Cardiac septum (tissue), 1 donor: ENCODE results near the gene SGMS1. TPM values are rescaled to one million over a fixed set of nuclear protein-coding genes. Genes with fewer than 3 reads are reported as not detected.
"Not testable (repeated sequence)": the region's sequence is repeated elsewhere in the genome, so short reads cannot be mapped to it uniquely, and the experiment has no call there.

Experiments
- DNase-seq: peaks from one replicate; pipeline ENCODE4 v3.0.0-alpha.2; 2020; ENCODE audit warnings: low spot score
- intact Hi-C: fragments of 100-400 bp; cut with DNase I; formaldehyde crosslinking; loops from one replicate; pipeline ENCODE4 v1.14.0; 2022
- total RNA-seq: library from RNA; stranded (reverse); fragmentation: NEBNext Ultra II Directional; extraction: Animal tissue kit (Norgen Biotek cat#: 25700); gene quantifications from one replicate; pipeline ENCODE4 v1.2.1, GENCODE V29; 2021
- donor health status: DM: no; HTN: no; CAD: no.

SGMS1 gene
- total RNA-seq, 1 donor from 2014 or later = 24.3 TPM

DNA sequence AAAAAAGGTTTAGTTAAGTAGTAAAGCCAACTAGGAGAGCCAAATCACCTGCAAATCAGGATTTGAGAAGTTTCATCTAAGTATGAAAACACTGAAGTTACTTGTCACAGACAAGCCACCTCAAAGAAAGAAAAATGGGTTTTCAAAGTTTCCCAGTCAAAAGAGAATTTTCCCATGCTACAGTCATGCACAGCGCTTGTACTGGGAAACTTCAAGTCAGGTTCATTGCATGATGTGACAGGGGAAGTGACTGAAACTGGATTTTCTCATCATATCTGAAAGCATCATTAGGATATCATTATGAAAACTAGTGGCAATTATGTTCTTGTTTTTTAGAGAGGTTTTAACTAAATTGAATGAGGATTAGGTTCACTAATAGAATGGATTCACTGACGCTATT lies 167.0 kb downstream of the SGMS1 start:
- intact Hi-C loops = no loop called here
- DNase-seq = no peak

DNA sequence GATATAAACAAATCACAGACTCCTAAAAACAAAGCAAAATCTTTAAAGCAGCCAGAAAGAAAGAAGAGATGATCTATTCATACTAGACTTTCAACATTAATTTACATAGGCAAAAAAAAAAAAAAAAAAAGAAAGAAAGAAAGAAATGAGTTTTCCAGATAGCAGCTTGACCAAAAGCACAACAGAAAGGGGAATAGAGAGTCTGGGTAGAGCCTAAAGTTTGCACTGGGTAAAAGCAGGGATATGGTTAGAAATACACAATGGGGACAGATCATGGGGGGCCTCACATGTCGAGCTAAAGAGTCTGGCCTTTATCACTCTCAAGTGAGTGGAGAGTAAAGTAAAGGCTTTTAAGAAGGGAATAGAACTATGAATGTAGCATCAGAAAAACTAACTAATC lies 169.8 kb downstream of the SGMS1 start:
- intact Hi-C loops = no loop called here

DNA sequence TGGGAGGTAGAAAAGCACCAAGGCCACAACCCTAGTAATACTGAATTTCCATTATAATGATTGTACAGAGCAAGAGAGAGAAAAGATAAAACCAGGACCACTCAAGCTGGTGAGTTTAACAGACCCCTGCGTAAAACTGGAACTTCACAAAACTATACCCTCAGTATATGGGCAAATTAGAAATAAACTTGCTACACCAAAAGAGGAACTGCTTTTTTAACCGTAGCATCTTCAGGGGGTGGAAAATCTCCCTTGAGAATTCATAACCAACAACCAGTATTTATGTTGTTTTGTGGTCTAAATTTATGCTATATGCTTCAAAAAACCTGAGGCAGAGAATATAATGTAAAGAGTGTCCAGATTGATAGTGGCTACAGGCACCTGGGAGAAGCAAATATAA lies 171.2 kb downstream of the SGMS1 start:
- intact Hi-C loops = no loop called here
- no peak for DNase-seq

More for the DNA sequence above, 169.8 kb downstream of the SGMS1 start:
- no peak for DNase-seq

DNA sequence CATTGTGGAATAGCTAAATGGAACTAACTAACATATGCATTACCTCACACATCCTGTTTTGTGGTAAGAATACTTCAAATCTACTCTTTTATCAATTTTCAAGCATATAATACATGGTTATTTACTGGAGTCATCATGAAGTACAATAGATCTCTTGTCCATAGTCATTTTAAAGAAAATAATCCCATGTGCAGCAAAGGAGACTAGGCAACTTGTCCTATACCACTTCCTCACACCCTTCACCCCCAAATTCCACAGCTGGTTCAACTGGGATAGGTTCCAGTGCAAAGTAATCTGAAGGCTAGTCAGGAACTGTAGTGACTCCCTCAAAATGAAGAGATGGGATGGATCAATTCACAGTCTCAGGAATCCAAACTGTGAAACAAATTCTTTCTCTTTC lies 176.1 kb downstream of the SGMS1 start:
- DNase-seq = no peak
- intact Hi-C loops = no loop called here

DNA sequence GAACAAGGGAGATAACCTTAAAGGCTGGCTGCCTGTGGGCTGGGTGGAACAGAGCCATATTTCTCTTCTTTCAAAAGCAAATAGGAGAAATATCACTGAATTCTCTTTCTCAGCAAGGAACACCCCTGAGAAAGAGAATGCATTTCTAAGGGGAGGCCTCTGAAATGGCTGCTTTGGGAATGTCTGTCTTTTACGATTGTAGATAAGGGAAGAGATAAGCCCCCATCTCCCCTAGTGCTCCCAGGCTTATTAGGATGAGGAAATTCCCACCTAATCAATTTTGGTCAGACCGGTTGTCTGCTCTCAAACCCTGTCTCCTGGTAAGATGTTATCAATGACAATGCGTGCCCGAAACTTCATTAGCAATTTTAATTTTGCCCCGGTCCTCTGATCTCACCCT lies 178.0 kb downstream of the SGMS1 start:
- DNase-seq, intact Hi-C loops: not testable (repeated sequence)

DNA sequence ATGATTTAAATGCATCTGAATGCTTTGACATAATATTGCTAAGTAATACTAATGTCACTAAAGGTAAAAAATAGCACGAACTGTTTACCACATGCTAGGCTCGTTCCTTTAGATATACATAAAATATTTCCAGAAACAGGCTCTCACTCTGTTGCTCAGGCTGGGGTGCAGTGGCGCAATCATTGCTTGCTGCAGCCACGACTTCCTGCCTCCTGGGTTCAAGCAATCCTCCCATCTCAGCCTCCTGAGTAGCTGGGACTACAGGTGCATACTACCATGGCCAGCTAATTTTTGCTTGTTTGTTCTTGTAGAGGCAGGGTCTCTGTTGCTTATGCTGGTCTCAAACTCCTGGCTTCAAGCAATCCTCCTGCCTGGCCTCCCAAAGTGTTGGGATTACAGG lies 183.3 kb downstream of the SGMS1 start:
- DNase-seq = no peak
- intact Hi-C loops = no loop called here

DNA sequence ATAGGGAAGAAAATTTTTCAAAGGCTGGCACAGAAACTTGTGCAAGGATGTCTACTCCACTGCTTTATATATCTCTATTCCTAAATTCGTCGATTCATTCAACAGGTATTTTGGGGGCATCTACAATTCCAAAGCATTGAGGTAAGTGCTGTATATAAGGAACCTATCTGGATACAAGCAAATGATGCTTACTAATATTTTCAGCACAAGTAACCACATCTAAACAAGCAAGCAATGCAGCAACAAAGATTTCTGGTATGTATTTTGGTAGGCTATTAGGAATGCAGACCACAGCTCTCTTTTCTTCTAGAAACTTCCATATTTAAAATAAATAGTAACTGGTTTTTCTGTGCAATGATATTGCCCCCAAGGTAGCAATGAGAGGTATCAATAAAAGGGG lies 183.9 kb downstream of the SGMS1 start:
- DNase-seq = no peak
- intact Hi-C loops = no loop called here

DNA sequence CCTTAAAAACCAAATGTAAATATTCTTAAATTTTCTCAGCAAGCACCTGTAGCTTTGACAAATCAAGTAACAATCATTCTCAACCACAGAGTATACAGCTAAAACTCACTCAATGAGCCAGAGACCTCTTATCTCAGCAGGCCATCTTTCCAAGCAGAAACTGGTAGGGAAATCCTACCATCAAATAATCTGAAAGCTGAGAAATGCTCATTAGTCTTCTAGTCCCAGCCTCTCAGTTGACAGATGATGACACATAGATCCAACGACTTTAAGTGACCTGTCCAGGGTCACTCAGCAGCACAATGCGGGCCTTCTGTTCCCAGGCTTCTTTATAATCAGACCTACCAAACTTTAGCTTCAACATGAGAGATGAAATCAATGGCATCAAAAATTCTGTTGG lies 184.6 kb downstream of the SGMS1 start:
- DNase-seq = no peak
- intact Hi-C loops = no loop called here

DNA sequence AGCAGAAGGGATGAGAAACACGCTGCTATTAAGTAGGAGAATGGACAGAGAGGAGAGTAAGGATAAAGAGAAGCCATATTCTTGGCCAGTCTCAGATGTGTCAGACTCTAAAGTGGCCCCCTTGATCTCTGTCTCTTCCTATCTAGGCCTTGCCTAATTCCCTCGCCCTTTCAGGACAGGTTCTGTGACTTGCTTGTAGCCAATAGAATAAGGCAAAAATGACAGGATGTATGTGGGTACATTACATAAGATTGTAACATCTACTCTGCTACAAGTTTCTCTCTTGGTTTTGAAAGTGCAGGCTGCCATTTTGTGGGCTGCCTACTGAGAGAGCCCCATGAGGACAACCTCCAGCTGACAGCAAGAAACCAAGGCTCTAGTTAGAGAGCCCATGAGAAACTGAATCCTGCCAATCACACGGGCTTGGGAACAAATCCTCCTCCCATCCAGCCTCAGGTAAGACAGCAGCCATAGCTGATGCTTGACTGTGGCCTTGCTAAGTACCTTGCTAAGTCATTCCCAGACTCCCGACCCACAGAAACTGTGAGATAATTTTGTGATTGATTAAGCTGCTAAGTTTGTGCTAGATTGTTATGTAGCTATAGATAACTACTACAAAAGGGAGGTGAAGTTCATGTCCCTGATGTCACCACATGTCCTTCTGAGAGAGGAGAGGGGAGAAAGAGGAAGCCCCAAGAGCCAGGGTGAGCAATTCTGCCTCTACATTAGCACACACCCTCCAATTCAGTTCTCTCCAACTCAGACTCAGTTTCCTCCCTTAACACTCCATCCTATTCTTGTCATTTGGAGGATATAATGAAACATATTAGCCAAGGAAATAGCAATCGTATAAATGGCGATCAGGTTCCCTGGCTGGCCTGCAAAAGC lies 185.5 kb downstream of the SGMS1 start:
- no peak for DNase-seq
- intact Hi-C loops = no loop called here

DNA sequence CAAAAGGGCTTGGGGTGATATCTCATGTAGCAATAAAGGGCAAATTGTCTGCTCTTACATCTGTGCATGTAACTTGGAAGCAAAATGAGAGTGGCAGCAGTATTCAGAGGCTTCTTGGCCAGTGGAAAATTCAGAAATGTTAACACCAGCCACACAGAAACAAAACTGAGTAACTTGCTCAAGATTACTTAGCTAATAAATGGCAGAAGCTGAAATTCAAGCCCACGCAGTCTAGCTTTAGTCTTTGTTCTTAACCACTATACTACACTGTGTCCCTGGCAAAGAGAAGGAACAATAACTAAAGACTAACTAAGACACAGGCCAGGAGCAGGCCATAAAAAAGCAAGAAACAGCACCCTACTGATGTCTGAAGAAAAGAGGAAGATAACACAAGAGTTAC lies 186.5 kb downstream of the SGMS1 start:
- intact Hi-C loops = no loop called here
- no peak for DNase-seq

DNA sequence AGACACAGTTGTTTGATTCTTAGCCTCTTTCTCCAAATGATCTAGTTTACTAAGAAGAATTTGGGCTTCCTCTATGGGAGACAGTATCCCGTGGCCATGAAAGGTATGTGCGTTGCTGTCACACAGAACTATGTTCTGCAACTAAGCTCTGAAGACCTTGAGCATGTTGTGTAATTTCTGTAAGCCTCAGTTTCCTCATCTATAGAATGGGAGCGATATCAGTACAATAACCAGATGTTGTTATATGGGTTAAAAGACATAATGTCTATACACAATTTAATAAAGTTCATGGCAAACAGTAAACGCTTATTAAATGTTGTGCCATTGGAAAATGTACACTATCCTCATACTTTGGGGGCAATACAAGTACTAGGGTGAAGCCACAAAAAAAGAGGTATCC lies 187.0 kb downstream of the SGMS1 start:
- intact Hi-C loops = no loop called here
- no peak for DNase-seq

DNA sequence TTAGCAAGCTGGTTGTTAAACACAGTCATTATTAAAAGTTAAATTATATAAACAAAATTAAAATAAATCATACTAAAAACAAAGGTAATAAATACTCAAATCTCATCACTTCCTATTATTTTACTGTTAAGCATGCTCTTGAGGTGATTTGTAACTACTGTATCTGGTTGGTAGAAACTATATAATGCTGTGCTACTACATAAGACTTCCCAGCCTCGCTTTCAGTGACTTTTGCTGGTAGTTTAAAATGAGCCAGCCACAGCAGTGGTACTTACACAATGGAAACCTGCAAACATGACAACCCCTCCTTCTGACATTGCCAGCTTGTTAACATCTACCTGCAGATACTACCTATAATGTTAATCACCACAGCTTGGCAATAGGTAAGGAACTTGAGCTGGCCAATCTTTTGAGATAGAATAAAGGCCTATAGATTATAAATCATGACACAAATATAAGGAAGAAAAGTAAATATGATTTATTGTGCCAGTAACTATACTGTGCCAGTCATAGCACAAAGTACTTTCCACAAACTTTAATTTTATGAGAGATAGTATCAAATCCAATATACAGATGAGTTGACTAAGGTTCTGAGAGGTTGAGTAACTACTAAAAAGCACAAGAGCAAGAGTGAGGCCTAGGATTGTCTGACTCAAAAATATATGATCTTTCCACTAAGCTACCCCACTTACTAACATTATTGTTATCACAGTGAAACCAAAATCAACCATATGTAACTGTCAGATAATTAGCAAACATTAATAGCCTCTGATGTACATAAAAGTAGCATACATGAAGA lies 191.3 kb downstream of the SGMS1 start:
- intact Hi-C loops = no loop called here

DNA sequence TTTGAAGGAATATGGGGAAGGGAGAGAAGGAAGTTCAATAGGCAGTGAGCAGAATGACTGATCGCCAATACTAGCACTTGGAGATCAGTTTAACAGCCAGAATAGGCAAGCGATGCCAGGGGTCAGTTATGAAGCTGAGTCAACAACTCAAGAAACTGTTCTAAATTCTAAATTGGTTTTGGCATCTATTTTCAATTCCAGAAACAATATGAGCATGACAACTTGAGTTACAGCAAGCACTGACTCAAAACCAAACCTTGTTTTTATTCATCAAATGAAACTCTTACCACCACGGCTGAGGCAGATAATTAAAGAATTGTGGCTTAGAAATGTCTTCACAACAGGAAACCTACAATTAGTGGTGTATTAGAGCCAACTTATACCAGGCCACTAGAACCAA lies 192.0 kb downstream of the SGMS1 start:
- intact Hi-C loops = no loop called here
- DNase-seq = no peak

More for the DNA sequence above, 191.3 kb downstream of the SGMS1 start:
- no peak for DNase-seq

DNA sequence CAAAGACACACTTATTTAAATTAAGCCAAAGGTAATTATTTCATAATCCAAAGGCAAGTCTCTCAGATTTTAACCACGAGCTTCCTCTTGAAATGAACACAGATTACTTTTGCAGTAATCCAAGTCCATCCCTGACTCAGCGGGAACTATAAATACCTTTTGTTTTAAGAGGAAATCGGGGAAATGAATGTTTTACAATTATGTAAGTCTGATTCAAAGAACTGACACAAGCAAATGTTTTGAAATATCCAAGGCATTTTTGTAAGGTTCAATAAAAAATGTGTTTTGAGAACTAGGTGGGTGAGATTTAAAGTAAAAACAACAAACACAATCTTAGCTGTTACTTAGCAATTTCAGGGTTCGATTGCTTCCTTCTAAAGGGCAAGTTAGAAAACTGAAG lies 192.6 kb downstream of the SGMS1 start:
- intact Hi-C loops = no loop called here
- no peak for DNase-seq

DNA sequence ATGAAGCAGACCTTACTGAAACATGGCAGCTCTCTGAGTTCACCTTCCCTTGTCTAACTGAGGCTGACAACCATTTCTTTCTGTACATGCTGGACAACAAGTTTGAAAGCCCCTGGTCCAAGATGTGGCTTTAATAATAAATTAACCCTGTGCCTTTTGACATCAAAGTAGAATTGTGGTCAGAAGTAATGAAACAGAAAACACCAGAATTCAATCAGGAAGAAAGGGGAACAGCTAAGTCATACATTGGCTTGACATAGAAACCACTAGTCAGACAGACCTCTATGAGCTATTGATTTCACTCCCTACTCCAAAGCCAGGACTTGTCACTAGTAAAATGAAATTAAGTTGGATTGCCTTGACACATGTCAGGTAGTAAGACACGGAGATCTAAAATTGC lies 197.3 kb downstream of the SGMS1 start:
- intact Hi-C loops = no loop called here
- DNase-seq = no peak

DNA sequence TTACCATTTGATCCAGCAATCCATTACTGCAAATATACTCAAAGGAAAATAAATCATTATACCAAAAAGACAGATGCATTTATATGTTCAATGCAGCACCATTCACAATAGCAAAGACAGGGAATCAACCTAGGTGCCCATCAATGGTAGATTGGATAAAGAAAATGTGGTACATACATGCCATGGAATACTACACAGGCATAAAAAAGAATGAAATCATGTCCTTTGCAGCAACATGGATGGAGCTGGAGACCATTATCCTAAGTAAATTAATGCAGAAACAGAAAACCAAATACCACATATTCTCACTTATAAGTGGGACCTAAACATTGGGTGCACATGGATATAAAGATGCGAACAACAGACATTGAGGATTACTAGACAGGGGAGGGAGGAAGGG lies 198.5 kb downstream of the SGMS1 start:
- intact Hi-C loops, DNase-seq: not testable (repeated sequence)

DNA sequence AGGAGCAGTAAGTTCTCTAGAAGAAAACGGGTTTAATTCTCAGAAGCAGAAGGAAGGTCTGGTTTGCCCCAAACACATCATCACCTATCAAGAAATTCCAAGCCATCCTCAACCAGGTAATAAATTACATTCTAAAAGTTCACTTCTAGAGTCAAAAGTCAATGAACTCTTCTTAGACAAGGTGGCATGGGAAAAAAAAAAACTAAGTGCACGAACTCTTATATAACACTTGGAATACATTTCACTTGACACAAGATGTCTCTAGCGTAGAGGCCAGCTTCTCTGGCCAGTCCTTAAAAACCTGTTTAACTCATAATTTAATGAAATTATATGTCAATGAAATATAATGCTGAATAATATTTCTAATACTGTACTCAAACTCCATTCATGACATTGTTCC lies 200.3 kb downstream of the SGMS1 start:
- DNase-seq = no peak
- intact Hi-C loops = no loop called here

DNA sequence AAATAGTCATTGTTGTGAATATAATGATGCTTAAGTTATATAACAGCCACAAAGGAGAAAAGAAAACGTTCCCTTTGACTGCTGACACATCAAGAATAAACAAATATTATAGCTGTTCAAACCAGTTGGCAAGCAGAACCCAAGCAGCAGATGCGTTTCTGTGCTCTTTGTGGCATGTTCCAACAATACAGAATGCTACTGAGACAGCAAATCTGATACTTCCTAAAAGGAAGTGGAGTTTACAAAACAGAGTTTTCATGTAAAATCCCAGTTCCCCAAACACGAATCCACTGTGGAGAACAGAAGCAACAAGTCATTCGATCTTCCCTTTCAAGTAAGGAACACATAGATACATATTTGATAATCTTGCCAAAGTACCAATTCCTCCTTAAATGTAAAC lies 201.5 kb downstream of the SGMS1 start:
- intact Hi-C loops = no loop called here
- DNase-seq = no peak

DNA sequence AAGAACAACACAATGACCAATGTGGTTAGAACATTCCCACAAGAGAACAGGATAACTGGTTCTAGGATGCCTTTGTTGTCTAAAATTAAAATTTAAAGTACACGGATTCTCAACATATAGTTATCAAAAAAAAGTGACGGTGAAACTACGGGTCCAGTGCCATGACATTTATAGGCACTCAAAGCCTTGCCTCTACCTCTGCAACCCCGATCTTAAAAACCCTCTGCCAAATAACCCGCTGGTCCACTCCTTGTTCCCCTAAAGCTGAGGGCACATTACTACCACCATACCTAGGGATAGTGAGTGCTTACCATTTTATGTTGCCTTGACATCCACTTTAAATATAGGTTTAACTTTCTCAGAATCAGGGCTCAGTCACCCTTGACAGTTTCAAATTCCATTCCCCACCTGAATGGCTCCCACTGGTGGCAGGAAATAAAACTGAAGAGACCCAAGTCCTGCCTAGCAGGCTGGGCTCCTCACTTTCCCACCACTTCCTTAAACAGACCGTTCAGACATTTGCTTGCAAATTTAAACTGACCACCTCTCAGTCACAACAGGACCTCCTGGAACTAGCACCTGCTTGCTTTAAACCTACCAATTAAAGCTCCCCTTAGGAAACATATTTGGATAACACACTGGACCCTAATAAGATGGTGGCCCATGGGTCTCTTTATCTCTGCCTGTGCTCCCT lies 202.6 kb downstream of the SGMS1 start:
- intact Hi-C loops = loop anchor here (2.0 kb wide), 1 partner anchor 94 kb away; no protein-coding TSS in a partner anchor
- no peak for DNase-seq

DNA sequence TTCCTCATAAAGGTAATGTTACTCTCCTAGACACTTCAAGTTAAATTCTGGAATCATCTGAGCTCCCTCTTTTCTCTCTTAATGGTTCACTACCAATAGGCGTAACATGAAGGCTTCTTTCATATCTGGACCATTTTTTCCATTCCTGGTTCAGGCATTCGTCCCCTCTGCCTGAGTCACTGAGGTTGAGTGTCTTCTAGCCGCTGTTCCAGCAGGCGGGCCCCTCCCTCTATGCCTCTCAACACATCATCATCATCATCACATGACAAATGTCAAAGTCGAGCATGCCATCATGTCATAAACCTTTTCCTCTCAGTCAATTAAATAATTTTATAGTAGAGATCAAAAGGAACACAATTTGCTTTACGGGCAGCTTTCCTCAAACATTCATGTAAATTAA lies 203.6 kb downstream of the SGMS1 start:
- DNase-seq = no peak
- intact Hi-C loops = loop anchor here (2.0 kb wide), 1 partner anchor 93 kb away; no protein-coding TSS in a partner anchor
